GM23248 (cell line): Measurements from ENCODE around the gene SHH.

Source experiments
- EZH2 ChIP-seq: fragments of 200-600 bp; sonication (generic); IDR thresholded peaks from 2 replicates; pipeline ENCODE4 v1.6.1; 2018; ENCODE audit warnings: antibody characterized with exemption, mild to moderate bottlenecking; ENCODE audit not compliant: insufficient read depth, poor library complexity, severe bottlenecking
- EZH2phosphoT487 ChIP-seq: fragments of 200-600 bp; sonication (generic); IDR thresholded peaks from 2 replicates; pipeline ENCODE4 v1.6.1; 2018; ENCODE audit warnings: antibody characterized with exemption, moderate library complexity, mild to moderate bottlenecking, low read depth; ENCODE audit not compliant: insufficient read depth

- no peak for TF ChIP-seq EZH2
- TF ChIP-seq EZH2phosphoT487, result no peak
Measured at GRCh38 chr7:155850766-155851678, 38.8 kb upstream of the SHH start.
